ENCODE results near the gene GPR150.

DNA sequence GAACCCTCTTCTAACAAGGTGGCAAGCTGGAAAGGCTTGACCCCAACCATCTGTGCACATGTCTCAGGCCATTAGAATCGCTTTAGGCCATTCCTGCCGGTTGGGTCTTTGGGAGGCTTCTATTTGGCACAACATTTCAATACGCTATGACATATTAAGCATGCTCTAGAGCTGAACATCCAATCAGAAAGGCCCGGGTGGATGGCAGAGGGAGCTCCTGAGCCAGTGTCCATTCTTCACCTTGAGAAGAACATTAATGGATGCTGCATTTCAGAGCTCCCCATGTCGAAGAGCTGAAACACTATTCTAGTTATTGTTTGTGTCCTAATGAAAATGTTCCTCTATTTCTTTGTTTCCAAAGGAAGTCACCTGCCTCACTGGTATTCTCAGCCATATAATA lies 50.1 kb downstream of the GPR150 start:
- no peak for TF ChIP-seq POLR2A (IDR thresholded peaks at IDR 0.05)
- TF ChIP-seq, protein P1, sequence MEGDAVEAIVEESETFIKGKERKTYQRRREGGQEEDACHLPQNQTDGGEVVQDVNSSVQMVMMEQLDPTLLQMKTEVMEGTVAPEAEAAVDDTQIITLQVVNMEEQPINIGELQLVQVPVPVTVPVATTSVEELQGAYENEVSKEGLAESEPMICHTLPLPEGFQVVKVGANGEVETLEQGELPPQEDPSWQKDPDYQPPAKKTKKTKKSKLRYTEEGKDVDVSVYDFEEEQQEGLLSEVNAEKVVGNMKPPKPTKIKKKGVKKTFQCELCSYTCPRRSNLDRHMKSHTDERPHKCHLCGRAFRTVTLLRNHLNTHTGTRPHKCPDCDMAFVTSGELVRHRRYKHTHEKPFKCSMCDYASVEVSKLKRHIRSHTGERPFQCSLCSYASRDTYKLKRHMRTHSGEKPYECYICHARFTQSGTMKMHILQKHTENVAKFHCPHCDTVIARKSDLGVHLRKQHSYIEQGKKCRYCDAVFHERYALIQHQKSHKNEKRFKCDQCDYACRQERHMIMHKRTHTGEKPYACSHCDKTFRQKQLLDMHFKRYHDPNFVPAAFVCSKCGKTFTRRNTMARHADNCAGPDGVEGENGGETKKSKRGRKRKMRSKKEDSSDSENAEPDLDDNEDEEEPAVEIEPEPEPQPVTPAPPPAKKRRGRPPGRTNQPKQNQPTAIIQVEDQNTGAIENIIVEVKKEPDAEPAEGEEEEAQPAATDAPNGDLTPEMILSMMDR (IDR thresholded peaks at IDR 0.05), result no peak

All from Peyer's patch (tissue), 4 donors.